ENCODE measurements around the gene ZNF292.

Gene ZNF292

DNA sequence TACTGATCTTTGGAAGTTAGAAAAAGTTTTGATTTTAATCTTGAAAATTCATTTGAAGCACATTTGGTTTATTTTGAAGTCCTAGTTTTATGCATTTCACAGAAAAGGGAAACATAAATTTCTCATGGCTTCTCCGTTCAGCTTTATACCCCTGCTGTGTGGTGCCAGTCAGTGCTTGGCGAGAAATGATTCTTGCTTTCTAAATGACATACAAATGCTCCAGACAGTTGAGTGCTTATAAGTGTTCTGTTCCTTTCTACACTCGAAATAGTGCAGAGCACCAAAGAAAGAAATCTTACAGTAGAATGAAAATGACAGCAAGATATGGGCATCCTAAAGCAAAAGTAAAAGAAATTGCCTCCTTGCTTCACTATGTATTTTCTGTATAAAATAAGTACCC, 9.0 kb upstream of the ZNF292 start:
- H2AFZ ChIP-seq (ENCODE audit: low read depth, low read length): peak overlapping the region; percentile 79
- H3K27ac ChIP-seq (ENCODE audit: low read length): no peak overlapping the region

DNA sequence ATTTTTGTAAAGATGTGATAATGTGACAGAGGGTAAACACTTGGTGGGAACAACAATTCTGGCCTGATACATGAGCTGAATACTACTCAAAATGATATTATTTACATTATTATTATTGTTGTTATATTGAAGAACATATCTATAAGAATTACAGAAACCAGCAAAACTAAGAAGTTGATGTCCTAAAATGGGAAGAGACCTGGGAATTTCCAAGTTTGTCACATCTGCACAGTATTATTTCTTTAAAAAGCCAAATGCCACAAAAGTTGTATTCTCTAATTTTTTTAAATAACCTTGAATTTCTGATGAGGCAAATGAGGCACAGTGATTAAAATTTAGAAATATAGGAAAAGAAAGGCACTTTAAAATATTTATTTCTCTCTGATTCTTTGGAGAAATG, 5.0 kb upstream of the ZNF292 start:
- no peak overlapping the region for H3K27ac ChIP-seq (ENCODE audit: low read length)
- H2AFZ ChIP-seq (ENCODE audit: low read depth, low read length): no peak overlapping the region
- no peak overlapping the region for H3K4me3 ChIP-seq (ENCODE audit: low read length)
- peaks cover 28% of the 10 kb centered on the region for H3K4me1 ChIP-seq (ENCODE audit: low read length)
- H3K36me3 ChIP-seq (replicated peaks; ENCODE audit: low read depth, low read length): no peaks in the 10 kb centered on the region
- peaks cover 13% of the 10 kb centered on the region for H3K79me2 ChIP-seq (ENCODE audit: low read length)
- H3K9ac ChIP-seq (ENCODE audit: low read length): no peak overlapping the region
- H3K4me2 ChIP-seq (ENCODE audit: low read length): no peak overlapping the region
- no peaks in the 10 kb centered on the region for H3K9me3 ChIP-seq (ENCODE audit: insufficient read depth, low read length)
- no peaks in the 10 kb centered on the region for H4K20me1 ChIP-seq (ENCODE audit: insufficient read depth, low read length)
- H3K27me3 ChIP-seq (ENCODE audit: low read depth, low read length): no peaks in the 10 kb centered on the region
- TF ChIP-seq EZH2phosphoT487 (IDR thresholded peaks at IDR 0.05; ENCODE audit: low read depth) (no peak), CTCF (IDR thresholded peaks at IDR 0.05; ENCODE audit: low read depth, low read length) (no peak)

More for the DNA sequence above, 9.0 kb upstream of the ZNF292 start:
- Histone ChIP-seq H3K36me3 (replicated peaks; ENCODE audit: low read depth, low read length) (no peaks in the 10 kb centered on the region), H3K27me3 (ENCODE audit: low read depth, low read length) (no peaks in the 10 kb centered on the region), H3K4me2 (ENCODE audit: low read length) (peak overlapping the region; percentile 65), H3K79me2 (ENCODE audit: low read length) (no peaks in the 10 kb centered on the region), H3K9ac (ENCODE audit: low read length) (peak overlapping the region; percentile 27), H3K9me3 (ENCODE audit: insufficient read depth, low read length) (no peaks in the 10 kb centered on the region), H3K4me1 (ENCODE audit: low read length) (peaks cover 11% of the 10 kb centered on the region), H4K20me1 (ENCODE audit: insufficient read depth, low read length) (no peaks in the 10 kb centered on the region), H3K4me3 (ENCODE audit: low read length) (peak overlapping the region; percentile 46)
- no peak for TF ChIP-seq CTCF (IDR thresholded peaks at IDR 0.05; ENCODE audit: low read depth, low read length)
- TF ChIP-seq EZH2phosphoT487 (IDR thresholded peaks at IDR 0.05; ENCODE audit: low read depth): no peak

- H2AFZ ChIP-seq (ENCODE audit: low read depth, low read length): peak overlapping the region; percentile 87
- H3K9me3 ChIP-seq (ENCODE audit: insufficient read depth, low read length): no peaks in the 10 kb centered on the region
- TF ChIP-seq CTCF (IDR thresholded peaks at IDR 0.05; ENCODE audit: low read depth, low read length) (no peak), EZH2phosphoT487 (IDR thresholded peaks at IDR 0.05; ENCODE audit: low read depth) (no peak)
- H3K4me1 ChIP-seq (ENCODE audit: low read length): peaks cover 20% of the 10 kb centered on the region
- H3K36me3 ChIP-seq (replicated peaks; ENCODE audit: low read depth, low read length): no peaks in the 10 kb centered on the region
- H3K27me3 ChIP-seq (ENCODE audit: low read depth, low read length): no peaks in the 10 kb centered on the region
- peak overlapping the region; percentile 75 for H3K9ac ChIP-seq (ENCODE audit: low read length)
- H3K27ac ChIP-seq (ENCODE audit: low read length): peak overlapping the region; percentile 54
- peak overlapping the region; percentile 95 for H3K4me2 ChIP-seq (ENCODE audit: low read length)
- peak overlapping the region; percentile 82 for H3K4me3 ChIP-seq (ENCODE audit: low read length)
- peaks cover 4% of the 10 kb centered on the region for H4K20me1 ChIP-seq (ENCODE audit: insufficient read depth, low read length)
- peaks cover 23% of the 10 kb centered on the region for H3K79me2 ChIP-seq (ENCODE audit: low read length)
Measured at GRCh38 chr6:87151471-87151780, 3.9 kb upstream of the ZNF292 start.

DNA sequence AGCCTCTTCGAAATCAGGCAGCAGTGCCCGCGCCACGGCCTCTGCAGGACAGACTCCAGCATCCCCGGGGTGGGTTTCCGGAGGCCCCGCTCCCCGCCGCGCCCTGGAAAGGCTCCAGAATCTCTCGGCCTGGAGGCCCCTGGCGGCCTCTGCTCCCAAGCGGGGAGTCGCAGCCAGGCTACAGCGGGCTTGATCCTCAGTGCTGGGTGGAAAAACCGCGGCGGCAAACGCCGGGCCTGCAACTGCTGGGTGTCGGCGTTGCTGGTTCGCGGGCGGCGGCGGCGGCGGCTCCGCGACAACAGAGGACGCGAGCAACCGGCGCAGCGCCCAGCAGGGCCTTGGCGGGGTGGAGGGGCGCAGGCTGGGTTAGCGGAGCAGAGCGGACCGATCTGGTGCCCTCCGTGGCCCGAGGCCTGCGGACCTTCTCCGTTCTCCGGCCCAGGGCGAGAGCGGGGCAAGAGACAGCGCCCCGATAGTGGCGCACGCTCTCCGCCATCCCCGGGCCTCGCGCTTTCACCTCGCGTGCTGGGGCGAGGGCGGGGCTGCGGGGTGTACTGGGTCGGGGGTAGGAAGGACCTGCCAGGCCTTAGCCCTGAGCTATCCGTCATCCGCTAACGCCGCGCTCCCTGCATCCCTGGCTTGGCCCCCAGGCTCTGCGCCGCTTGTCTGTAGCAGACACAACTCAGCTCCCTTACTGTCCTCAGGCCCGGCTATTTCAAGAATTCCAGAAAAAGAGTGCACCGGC, 3.4 kb upstream of the ZNF292 start:
- Histone ChIP-seq H3K27ac (ENCODE audit: low read length) (peak overlapping the region; percentile 54), H3K36me3 (replicated peaks; ENCODE audit: low read depth, low read length) (peaks cover 5% of the 10 kb centered on the region), H4K20me1 (ENCODE audit: insufficient read depth, low read length) (peaks cover 9% of the 10 kb centered on the region), H3K9me3 (ENCODE audit: insufficient read depth, low read length) (no peaks in the 10 kb centered on the region), H3K4me2 (ENCODE audit: low read length) (peak overlapping the region; percentile 95), H3K4me3 (ENCODE audit: low read length) (peak overlapping the region; percentile 82), H3K4me1 (ENCODE audit: low read length) (peaks cover 21% of the 10 kb centered on the region), H3K79me2 (ENCODE audit: low read length) (peaks cover 28% of the 10 kb centered on the region), H2AFZ (ENCODE audit: low read depth, low read length) (peak overlapping the region; percentile 87), H3K9ac (ENCODE audit: low read length) (peak overlapping the region; percentile 75), H3K27me3 (ENCODE audit: low read depth, low read length) (no peaks in the 10 kb centered on the region)
- TF ChIP-seq EZH2phosphoT487 (IDR thresholded peaks at IDR 0.05; ENCODE audit: low read depth): no peak
- TF ChIP-seq CTCF (IDR thresholded peaks at IDR 0.05; ENCODE audit: low read depth, low read length): no peak

Data from OCI-LY3 (cell line).